ENCODE data around the gene MED23. TPM values are rescaled to one million over a fixed set of nuclear protein-coding genes. Genes with fewer than 3 reads are reported as not detected.

The MED23 gene
- total and polyA plus RNA-seq, 9 of the 15 experiments (the other 6 are each of a cell fraction or from before 2014, with no cell fraction given), result 13.7 to 61.2 (median 27.2) TPM

GRCh38 chr6:131646249-131646670 lies 18.2 kb upstream of the MED23 start:
- CTCF ChIA-PET (ENCODE audit: low intra/inter-chr PET ratio), result interaction anchor here (0.7 kb wide), 1 partner anchor 21 kb away, joined by 4 read pairs; no protein-coding TSS in a partner anchor
- BruUV-seq (replicated peaks), result no TSS peak
- H2AFZ ChIP-seq (ENCODE audit: low read depth, low read length), result peak overlapping the region; percentile 66
- TF ChIP-seq ATF2 (CRISPR knock-in tag; IDR thresholded peaks at IDR 0.05), result no peak
- no peak for TF ChIP-seq RHOXF2B (CRISPR knock-in tag; conservative IDR thresholded peaks at IDR 0.05)
- TF ChIP-seq ZBTB49 (CRISPR knock-in tag; IDR thresholded peaks at IDR 0.05; ENCODE audit: borderline replicate concordance), result no peak
- TF ChIP-seq TOE1 (IDR thresholded peaks at IDR 0.05; ENCODE audit: borderline replicate concordance), result no peak
- no peak for TF ChIP-seq TOE1 (CRISPR knock-in tag; IDR thresholded peaks at IDR 0.05; ENCODE audit: borderline replicate concordance, low read depth)
- TF ChIP-seq ZNF717 (CRISPR knock-in tag; IDR thresholded peaks at IDR 0.05), result no peak
- TF ChIP-seq ASH1L (IDR thresholded peaks at IDR 0.05; ENCODE audit: borderline replicate concordance, low read depth, partially characterized antibody), result no peak
- no peak for TF ChIP-seq CEBPB (tag; IDR thresholded peaks at IDR 0.05)
- TF ChIP-seq NCOA1 (IDR thresholded peaks at IDR 0.05; ENCODE audit: low read depth), result peak; percentile 75; the same call in 1 of the 2 replicates
- TF ChIP-seq ZNF79 (CRISPR knock-in tag; IDR thresholded peaks at IDR 0.05; ENCODE audit: low read depth), result no peak
- peak; percentile 76 for TF ChIP-seq HMBOX1 (IDR thresholded peaks at IDR 0.05)
- TF ChIP-seq ZNF133 (CRISPR knock-in tag; IDR thresholded peaks at IDR 0.05), result no peak
- peak; percentile 72; the same call in 1 of the 2 replicates for TF ChIP-seq NBN (IDR thresholded peaks at IDR 0.05; ENCODE audit: low read depth)
- TF ChIP-seq CBFA2T3 (IDR thresholded peaks at IDR 0.05), result peak; percentile 98
- no peak for TF ChIP-seq SMAD1 (IDR thresholded peaks at IDR 0.05; ENCODE audit: low read depth, low read length, partially characterized antibody)
- peak; percentile 31 for TF ChIP-seq TAF1 (IDR thresholded peaks at IDR 0.05; ENCODE audit: control insufficient read depth, extremely low read depth, insufficient read depth, low read length, severe bottlenecking)
- peak; percentile 89 for TF ChIP-seq EP300 (IDR thresholded peaks at IDR 0.05; ENCODE audit: low read length)
- no peak for TF ChIP-seq NFE2 (IDR thresholded peaks at IDR 0.05; ENCODE audit: low read depth)

More at GRCh38 chr6:131646249-131646670, 18.2 kb upstream of the MED23 start:
- peaks cover 25% of the 10 kb centered on the region; the same call in 2 of the 3 replicates for H3K36me3 ChIP-seq (ENCODE audit: control insufficient read depth, insufficient read depth, low read length)
- POLR2A ChIA-PET, result interaction anchor here (0.5 to 2.4 kb wide), 6 partner anchors 8 to 206 kb away, joined by 3 to 10 read pairs (median 6); partner anchors contain the start of genes ENPP3 and MED23
- H3K4me2 ChIP-seq (ENCODE audit: insufficient read depth, low read length), result peak overlapping the region; percentile 73
- peak overlapping the region; percentile 22 for H3K4me3 ChIP-seq
- peaks cover 16 to 56% of the 10 kb centered on the region in 2 experiments for H3K4me1 ChIP-seq (replicated peaks in 1 of 2; ENCODE audit: control insufficient read depth in 2 of 2, insufficient read depth in 2 of 2, low read length in 2 of 2)
- no peaks in the 10 kb centered on the region for H4K20me1 ChIP-seq (replicated peaks; ENCODE audit: control insufficient read depth, insufficient read depth, low read length)
- peaks cover 56% of the 10 kb centered on the region for H3K79me2 ChIP-seq (ENCODE audit: control insufficient read depth, insufficient read depth, low read length)
- peaks cover 2% of the 10 kb centered on the region; the same call in 1 of the 2 replicates for H3K9me3 ChIP-seq (replicated peaks; ENCODE audit: control insufficient read depth, insufficient read depth, low read depth, low read length)
- in situ Hi-C loops (cut with MboI) (loop anchor here (25.0 kb wide), 1 partner anchor 1166 kb away; the partner anchor contains the start of gene RPS12), intact Hi-C loops (cut with micrococcal nuclease) (no loop called here)
- ATAC-seq (peak; percentile 89), FAIRE-seq (peak; percentile 89), DNase-seq (ENCODE audit: extremely low read depth in 1 of 4, low spot score in 3 of 4) (peak; percentile 72 to 88 (median 76))
- peak overlapping the region in 1 of 2 experiments; percentile 67; a peak in 2 of 4 replicates for H3K9ac ChIP-seq (ENCODE audit: insufficient read depth in 1 of 2, low read depth in 2 of 2, low read length in 2 of 2)
- H3K27ac ChIP-seq (ENCODE audit: extremely low read depth, low read depth, low read length), result peak overlapping the region; percentile 78
- no peaks in the 10 kb centered on the region for H3K27me3 ChIP-seq (ENCODE audit: control insufficient read depth in 2 of 2, insufficient read depth in 2 of 2, low read length in 2 of 2)
- no peaks in the 10 kb centered on the region for H3K9me1 ChIP-seq (ENCODE audit: control insufficient read depth, insufficient read depth, low read length)
